Left forelimb (tissue), 1 donor: ENCODE measurements around the gene PSME2.
A peak's percentile ranks its signal among the peaks of the same experiment; 100 is the strongest.

Experiments
- DNase-seq: peaks from one replicate; pipeline ENCODE4 v3.0.0-alpha.2; 2018; ENCODE audit warnings: low spot score

Gene PSME2

GRCh38 chr14:24151404-24152080 lies 5.1 kb upstream of the PSME2 start:
- DNase-seq = no peak

- DNase-seq = no peak
These were observed 4.6 kb upstream of the PSME2 start for GRCh38 chr14:24150993-24151392.

GRCh38 chr14:24150567-24150966 lies 4.2 kb upstream of the PSME2 start:
- DNase-seq = no peak

GRCh38 chr14:24150061-24150460 lies 3.7 kb upstream of the PSME2 start:
- no peak for DNase-seq

GRCh38 chr14:24149302-24149969 lies 3.0 kb upstream of the PSME2 start:
- no peak for DNase-seq

- DNase-seq = no peak
These were observed 1.5 kb upstream of the PSME2 start for GRCh38 chr14:24147761-24148428.

GRCh38 chr14:24146978-24147760 lies 759 bp upstream of the PSME2 start, which contains the start of gene RNF31:
Gene RNF31, plus strand, starts transcription at chr14:24147498. Its CDS starts 201 bp downstream, at chr14:24147699.
- peak; percentile 98 for DNase-seq

- no peak for DNase-seq
These were observed 539 bp downstream of the PSME2 start for GRCh38 chr14:24145690-24146452.

- no peak for DNase-seq
These were observed 1.2 kb downstream of the PSME2 start for GRCh38 chr14:24145219-24145618.

GRCh38 chr14:24144451-24144850 lies 2.0 kb downstream of the PSME2 start:
- DNase-seq = no peak

- DNase-seq = no peak
These were observed 2.9 kb downstream of the PSME2 start for GRCh38 chr14:24143511-24143910.

- DNase-seq = peak; percentile 100
These were observed 5.1 kb downstream of the PSME2 start, which contains the start of gene EMC9 for GRCh38 chr14:24141097-24141880. Gene EMC9, minus strand, starts transcription at chr14:24141591. Its CDS starts 287 bp downstream, at chr14:24141304.

- no peak for DNase-seq
These were observed 7.0 kb downstream of the PSME2 start for GRCh38 chr14:24139272-24139934.

GRCh38 chr14:24138396-24139271 lies 7.8 kb downstream of the PSME2 start:
- DNase-seq = no peak

GRCh38 chr14:24137529-24138395 lies 8.6 kb downstream of the PSME2 start:
- DNase-seq = no peak

GRCh38 chr14:24136684-24137528 lies 9.5 kb downstream of the PSME2 start:
- DNase-seq = no peak
